H1 (cell line): Measurements from ENCODE around the gene SKOR2. TPM values are rescaled to one million over a fixed set of nuclear protein-coding genes. Genes with fewer than 3 reads are reported as not detected.

Experiments used
- CTCF ChIA-PET: fragments of 300-600 bp; sonication (Branson Sonifier 250); formaldehyde crosslinking; loops from one replicate; lab custom pipeline; 2021; ENCODE audit not compliant: partially characterized antibody; lab: Charles Lee
- POLR2A ChIA-PET: fragments of 300-600 bp; sonication (Branson Sonifier 250); formaldehyde crosslinking; loops from one replicate; lab custom pipeline; 2021; ENCODE audit warnings: inconsistent platforms; ENCODE audit not compliant: partially characterized antibody; lab: Charles Lee
- DNase-seq, 2 experiments: peaks; one replicate each; pipeline versions ENCODE4 v3.0.0 to v3.0.0-alpha.2; 2010 to 2022; ENCODE audit warnings: low spot score in 2 of 2, low read depth in 1 of 2, mixed read lengths in 1 of 2
- FAIRE-seq: peaks from 2 replicates; lab custom pipeline; 2011; peaks lifted over from hg19 to GRCh38; lab: Jason Lieb, UNC
- H2AFZ ChIP-seq: 2 replicates; pipeline ENCODE4 v1.8.1; 2012; ENCODE audit warnings: low read length, inconsistent platforms
- H2AK5ac ChIP-seq: 2 replicates; pipeline ENCODE4 v1.6.1; 2013; ENCODE audit warnings: low read depth, low read length
- H2BK120ac ChIP-seq: replicated peaks from 2 replicates; pipeline ENCODE3; 2013; ENCODE audit warnings: low read depth, low read length, inconsistent platforms
- H2BK12ac ChIP-seq: 2 replicates; pipeline ENCODE4 v1.6.1; 2013; ENCODE audit warnings: low read depth, low read length
- H2BK15ac ChIP-seq: 2 replicates; pipeline ENCODE4 v1.6.1; 2013; ENCODE audit warnings: low read length
- H2BK20ac ChIP-seq: 2 replicates; pipeline ENCODE4 v1.6.1; 2013; ENCODE audit warnings: low read length
- H2BK5ac ChIP-seq: 2 replicates; pipeline ENCODE4 v1.6.1; 2013; ENCODE audit warnings: low read depth, low read length
- H3K14ac ChIP-seq: 2 replicates; pipeline ENCODE4 v1.6.1; 2013; ENCODE audit warnings: inconsistent platforms; ENCODE audit not compliant: insufficient read length
- H3K18ac ChIP-seq: 2 replicates; pipeline ENCODE4 v1.6.1; 2013; ENCODE audit warnings: low read length; ENCODE audit errors: extremely low read depth
- H3K23ac ChIP-seq: 2 replicates; pipeline ENCODE4 v1.6.1; 2013; ENCODE audit warnings: inconsistent platforms; ENCODE audit not compliant: insufficient read length
- H3K23me2 ChIP-seq: 2 replicates; pipeline ENCODE4 v1.6.1; 2013; ENCODE audit warnings: low read depth, low read length
- H3K27ac ChIP-seq: 2 replicates; pipeline ENCODE4 v1.6.1; 2011; ENCODE audit warnings: low read depth, low read length, inconsistent platforms
- H3K27me3 ChIP-seq, 4 experiments: replicated peaks in 1 of 4; 1 replicate in 1 of 4; 2 replicates in 3 of 4; pipeline versions ENCODE4 v1.6.1 to v1.8.1; 2011 to 2013; ENCODE audit warnings: low read length in 3 of 4, mild to moderate bottlenecking in 3 of 4, inconsistent platforms in 2 of 4, mixed read lengths in 2 of 4, moderate library complexity in 1 of 4; ENCODE audit not compliant: control insufficient read depth in 3 of 4, insufficient read depth in 3 of 4; ENCODE audit errors: extremely low read depth in 1 of 4
- H3K36me3 ChIP-seq, 4 experiments: 2 replicates each; pipeline versions ENCODE4 v1.6.1 to v1.8.1; 2011 to 2013; ENCODE audit warnings: mild to moderate bottlenecking in 4 of 4, low read length in 3 of 4, moderate library complexity in 2 of 4, control low read depth in 1 of 4, inconsistent platforms in 1 of 4; ENCODE audit not compliant: insufficient read depth in 4 of 4, control insufficient read depth in 2 of 4
- H3K4ac ChIP-seq: replicated peaks from 2 replicates; pipeline ENCODE3; 2013; ENCODE audit warnings: low read length, low read depth, mixed read lengths, inconsistent platforms; ENCODE audit not compliant: insufficient read length
- H3K4me1 ChIP-seq, 4 experiments: replicated peaks in 1 of 4; 1 replicate in 1 of 4; 2 replicates in 3 of 4; pipeline versions ENCODE4 v1.6.1 to v1.8.1; 2011 to 2013; ENCODE audit warnings: low read length in 3 of 4, inconsistent platforms in 2 of 4, mixed read lengths in 1 of 4; ENCODE audit not compliant: insufficient read depth in 4 of 4, control insufficient read depth in 3 of 4
- H3K4me2 ChIP-seq, 2 experiments: 2 replicates each; pipeline versions ENCODE4 v1.6.1 to v1.8.1; 2011 to 2013; ENCODE audit warnings: low read depth in 2 of 2, low read length in 2 of 2, control low read depth in 1 of 2, inconsistent platforms in 1 of 2, mild to moderate bottlenecking in 1 of 2; ENCODE audit not compliant: insufficient read depth in 1 of 2
- H3K4me3 ChIP-seq, 4 experiments: fragments of 200-600, 300-600 bp in 1 of 4; sonication (generic), shearing (Covaris generic), sonication (Bioruptor Twin) in 1 of 4; 2 replicates each; pipeline versions ENCODE4 v1.5.1 to v1.8.1; 2011 to 2016; ENCODE audit warnings: low read length in 4 of 4, low read depth in 3 of 4, control low read depth in 2 of 4, inconsistent platforms in 2 of 4, mild to moderate bottlenecking in 2 of 4, mixed read lengths in 1 of 4, moderate library complexity in 1 of 4; ENCODE audit not compliant: insufficient read depth in 2 of 4; ENCODE audit errors: extremely low read depth in 1 of 4
- H3K56ac ChIP-seq: replicated peaks from 2 replicates; pipeline ENCODE3; 2013; ENCODE audit warnings: low read depth, mild to moderate bottlenecking, mixed read lengths, low read length, inconsistent platforms; ENCODE audit not compliant: insufficient read length
- H3K79me1 ChIP-seq: 2 replicates; pipeline ENCODE4 v1.6.1; 2013; ENCODE audit warnings: low read depth, low read length, control low read depth
- H3K79me2 ChIP-seq, 2 experiments: 2 replicates each; pipeline versions ENCODE4 v1.6.1 to v1.8.1; 2012 to 2013; ENCODE audit warnings: low read length in 2 of 2, mild to moderate bottlenecking in 2 of 2, inconsistent platforms in 1 of 2; ENCODE audit not compliant: insufficient read depth in 2 of 2, control insufficient read depth in 1 of 2
- H3K9ac ChIP-seq, 4 experiments: replicated peaks in 1 of 4; 1 replicate in 1 of 4; 2 replicates in 3 of 4; pipeline versions ENCODE4 v1.6.1 to v1.8.1; 2011 to 2013; ENCODE audit warnings: low read depth in 3 of 4, low read length in 3 of 4, control low read depth in 2 of 4, mild to moderate bottlenecking in 2 of 4, moderate library complexity in 2 of 4, inconsistent platforms in 1 of 4; ENCODE audit errors: extremely low read depth in 1 of 4
- H3K9me3 ChIP-seq, 2 experiments: 2 replicates each; pipeline versions ENCODE4 v1.6.1 to v1.8.1; 2012 to 2013; ENCODE audit warnings: mild to moderate bottlenecking in 2 of 2, moderate library complexity in 2 of 2, control low read depth in 1 of 2, inconsistent platforms in 1 of 2, low read depth in 1 of 2, low read length in 1 of 2, mixed read lengths in 1 of 2; ENCODE audit not compliant: insufficient read depth in 2 of 2
- H4K20me1 ChIP-seq, 2 experiments: replicated peaks in 1 of 2; 2 replicates each; pipeline versions ENCODE3 to v1.8.1; 2011 to 2013; ENCODE audit warnings: inconsistent platforms in 2 of 2, low read length in 2 of 2, mild to moderate bottlenecking in 1 of 2; ENCODE audit not compliant: insufficient read depth in 2 of 2, control insufficient read depth in 1 of 2
- H4K5ac ChIP-seq: 2 replicates; pipeline ENCODE4 v1.6.1; 2013; ENCODE audit warnings: low read length, low read depth, mixed read lengths, inconsistent platforms; ENCODE audit not compliant: insufficient read length
- H4K8ac ChIP-seq: 2 replicates; pipeline ENCODE4 v1.8.0; 2013; ENCODE audit warnings: mild to moderate bottlenecking, moderate library complexity, low read length, inconsistent platforms; ENCODE audit not compliant: insufficient read depth; ENCODE audit errors: extremely low read depth
- H4K91ac ChIP-seq: replicated peaks from 2 replicates; pipeline ENCODE3; 2013; ENCODE audit warnings: low read length, mixed read lengths, inconsistent platforms; ENCODE audit not compliant: insufficient read length
- BACH1 ChIP-seq: IDR thresholded peaks from 2 replicates; pipeline ENCODE4 v1.6.1; 2012; ENCODE audit warnings: low read length, improper control_type of control experiment
- CHD2 ChIP-seq: IDR thresholded peaks from 2 replicates; pipeline ENCODE4 v1.6.1; 2012; ENCODE audit warnings: low read length, improper control_type of control experiment
- EP300 ChIP-seq, 2 experiments: IDR thresholded peaks; 1 replicate in 1 of 2; 2 replicates in 1 of 2; pipeline ENCODE4 v1.6.1; 2011 to 2012; ENCODE audit warnings: low read depth in 2 of 2, low read length in 2 of 2, mild to moderate bottlenecking in 2 of 2, borderline replicate concordance in 1 of 2, inconsistent platforms in 1 of 2, moderate library complexity in 1 of 2
- JUND ChIP-seq: IDR thresholded peaks from 2 replicates; pipeline ENCODE4 v1.6.1; 2011; ENCODE audit warnings: mild to moderate bottlenecking, improper control_type of control experiment, low read length
- KDM1A ChIP-seq: fragments of 200-600, 300-600 bp; sonication (generic); IDR thresholded peaks from 2 replicates; pipeline ENCODE4 v1.7.1; 2016; ENCODE audit warnings: mild to moderate bottlenecking, low read length, borderline replicate concordance
- POU5F1 ChIP-seq: IDR thresholded peaks from 2 replicates; pipeline ENCODE4 v1.6.1; 2011; ENCODE audit warnings: low read depth, mild to moderate bottlenecking, low read length, moderate library complexity
- RNF2 ChIP-seq: fragments of 200-900, 300-1000 bp; sonication (generic); IDR thresholded peaks from 2 replicates; pipeline ENCODE4 v1.7.1; 2016; ENCODE audit warnings: borderline replicate concordance, low read depth, mild to moderate bottlenecking, antibody characterized with exemption, low read length; ENCODE audit not compliant: poor library complexity, severe bottlenecking; ENCODE audit errors: missing control alignments
- TCF12 ChIP-seq: IDR thresholded peaks from 2 replicates; pipeline ENCODE4 v1.6.1; 2011; ENCODE audit warnings: low read depth, mild to moderate bottlenecking, low read length
- ZNF274 ChIP-seq: IDR thresholded peaks from 2 replicates; pipeline ENCODE4 v1.7.0; 2012; ENCODE audit warnings: low read length, borderline replicate concordance; ENCODE audit errors: extremely low read depth
- WGBS, 2 experiments: shearing (Covaris generic) in 1 of 2; methylation state at CpG; one replicate each; pipeline versions ENCODE4 v1.1.6 to v1.1.7; 2013 to 2015; ENCODE audit warnings: low lambda C conversion rate in 2 of 2, mixed read lengths in 2 of 2, inconsistent platforms in 1 of 2, low coverage in 1 of 2, missing lambda C conversion rate in 1 of 2; ENCODE audit not compliant: insufficient replicate concordance in 2 of 2, insufficient coverage in 1 of 2, insufficient read length in 1 of 2; ENCODE audit errors: extremely low coverage in 1 of 2, missing lambda C conversion rate in 1 of 2; 5-methylcytosine and 5-hydroxymethylcytosine counted together
- polyA plus RNA-seq, 7 experiments: library from polyadenylated mRNA; depleted of rRNA in 3 of 7; stranded (reverse) in 5 of 7; unstranded in 2 of 7; fragments of >200 nt in 5 of 7; fragments of 200-250 nt in 2 of 7; gene quantifications; 1 replicate in 5 of 7; 2 replicates in 1 of 7; 4 replicates in 1 of 7; pipeline versions ENCODE4 v1.2.1 to v1.2.3, GENCODE V29; 2011 to 2013; ENCODE audit warnings: missing spikeins in 2 of 7, mixed read lengths in 2 of 7
- total RNA-seq: library from RNA; stranded (reverse); fragmentation: NEBNext Ultra II Directional; extraction: Animal tissue kit (Norgen Biotek cat#: 25700); gene quantifications from 2 replicates; pipeline ENCODE4 v1.2.1, GENCODE V29; 2021

SKOR2 gene
- total and polyA plus RNA-seq, 2 of the 8 experiments (the other 6 are each of a cell fraction or from before 2014, with no cell fraction given): 0.05 to 0.11 TPM

DNA sequence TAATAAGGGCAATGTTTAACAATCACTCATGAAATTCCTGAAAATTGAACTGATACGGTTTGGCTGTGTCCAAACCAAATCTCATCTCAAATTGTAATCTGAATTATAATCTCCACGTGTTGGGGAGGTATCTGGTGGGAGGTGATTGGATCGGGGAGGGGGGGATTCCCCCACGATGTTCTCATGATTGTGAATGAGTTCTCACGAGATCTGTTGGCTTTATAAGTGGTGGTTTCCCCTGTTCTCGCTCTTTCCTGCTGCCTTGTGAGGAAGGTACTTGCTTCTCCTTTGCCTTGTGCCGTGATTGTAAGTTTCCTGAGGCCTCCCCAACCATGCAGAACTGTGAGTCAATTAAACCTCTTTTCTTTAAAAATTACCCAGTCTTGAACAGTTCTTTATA lies 34.0 kb upstream of the SKOR2 start:
- no peaks in the 10 kb centered on the region for H3K79me1 ChIP-seq
- no peak overlapping the region for H3K27ac ChIP-seq
- H3K4me2 ChIP-seq: no peak overlapping the region
- no peak overlapping the region for H4K91ac ChIP-seq
- no peak overlapping the region for H3K9ac ChIP-seq
- no peak overlapping the region for H2BK20ac ChIP-seq
- POLR2A ChIA-PET: no interaction called here
- H4K20me1 ChIP-seq: no peaks in the 10 kb centered on the region
- H3K79me2 ChIP-seq: no peaks in the 10 kb centered on the region
- no peaks in the 10 kb centered on the region for H3K36me3 ChIP-seq
- H2AK5ac ChIP-seq: no peak overlapping the region
- TF ChIP-seq TCF12 (no peak), JUND (no peak), RNF2 (no peak), KDM1A (no peak), BACH1 (no peak), POU5F1 (no peak), EP300 (IDR thresholded peaks at IDR 0.05; ENCODE audit: borderline replicate concordance in 1 of 2, low read depth in 2 of 2, low read length in 2 of 2) (no peak), CHD2 (no peak), ZNF274 (no peak)
- H2BK120ac ChIP-seq: no peak overlapping the region
- no peak overlapping the region for H3K56ac ChIP-seq
- DNase-seq: no peak
- H3K23me2 ChIP-seq: no peaks in the 10 kb centered on the region
- H2BK15ac ChIP-seq: no peak overlapping the region
- no peaks in the 10 kb centered on the region for H3K9me3 ChIP-seq
- H4K8ac ChIP-seq: no peak overlapping the region
- no peak overlapping the region for H3K4ac ChIP-seq
- no peaks in the 10 kb centered on the region for H3K4me1 ChIP-seq
- no peak overlapping the region for H3K18ac ChIP-seq
- 82% methylated on average over 7 of the region's 7 CpGs; no CpG with 5 or more reads in 1 of the 2 experiments for WGBS, 2 experiments
- H2BK5ac ChIP-seq: no peak overlapping the region
- no peak for FAIRE-seq
- H3K27me3 ChIP-seq: no peaks in the 10 kb centered on the region; a peak in 1 of 7 replicates
- H2AFZ ChIP-seq: no peak overlapping the region
- no peak overlapping the region for H3K4me3 ChIP-seq
- H4K5ac ChIP-seq: no peak overlapping the region
- CTCF ChIA-PET: interaction anchor here (0.9 to 1.9 kb wide), 3 partner anchors 20 to 60 kb away, joined by 3 to 4 read pairs (median 3); no protein-coding TSS in a partner anchor
- H3K14ac ChIP-seq: no peak overlapping the region
- H3K23ac ChIP-seq: no peak overlapping the region
- H2BK12ac ChIP-seq: no peak overlapping the region
